Psoas muscle (tissue), 8 donors: ENCODE data around the gene PTPN2. TPM values are rescaled to one million over a fixed set of nuclear protein-coding genes. Genes with fewer than 3 reads are reported as not detected.

Source experiments
- ATAC-seq, 4 donors: fragments of 200-7000 bp; cut with Tn5 transposase; one replicate each; pipeline ENCODE4 v1.9.1; 2020; ENCODE audit warnings: moderate library complexity in 3 of 4, mild to moderate bottlenecking in 2 of 4
- DNase-seq, 2 donors: peaks; one replicate each; pipeline ENCODE4 v3.0.0-alpha.2; 2020
- H3K27ac ChIP-seq: fragments of 200-600 bp; one replicate; pipeline ENCODE4 v1.8.0; 2022
- H3K27me3 ChIP-seq, 3 donors: fragments of 200-600 bp in 1 of 3; one replicate each; pipeline versions ENCODE4 v1.6.1 to v1.8.0; 2013 to 2022; ENCODE audit warnings: low read length in 2 of 3, mild to moderate bottlenecking in 2 of 3, moderate library complexity in 1 of 3; ENCODE audit not compliant: insufficient read depth in 3 of 3
- H3K36me3 ChIP-seq, 2 donors: fragments of 200-600 bp in 1 of 2; one replicate each; pipeline versions ENCODE4 v1.6.1 to v1.8.0; 2013 to 2022; ENCODE audit warnings: low read depth in 1 of 2, mild to moderate bottlenecking in 1 of 2, moderate library complexity in 1 of 2; ENCODE audit not compliant: insufficient read depth in 1 of 2
- H3K4me1 ChIP-seq: fragments of 200-600 bp; one replicate; pipeline ENCODE4 v1.8.0; 2022
- H3K4me3 ChIP-seq: fragments of 200-600 bp; one replicate; pipeline ENCODE4 v1.8.0; 2022; ENCODE audit warnings: mild to moderate bottlenecking
- H3K9me3 ChIP-seq: fragments of 200-600 bp; one replicate; pipeline ENCODE4 v1.8.0; 2022
- CTCF ChIP-seq: fragments of 200-600 bp; IDR thresholded peaks from one replicate; pipeline ENCODE4 v1.8.0; 2022; ENCODE audit warnings: antibody characterized with exemption
- WGBS, 3 donors: extraction: QIAGEN DNeasy Blood & Tissue Kit; methylation state at CpG; one replicate each; pipeline versions ENCODE4 v1.1.6 to v1.1.7; 2013; 5-methylcytosine and 5-hydroxymethylcytosine counted together
- intact Hi-C, 2 donors: fragments of 100-400 bp; cut with DNase I; formaldehyde crosslinking; loops; one replicate each; pipeline versions ENCODE4 v1.11.0 to v1.14.2; 2022
- polyA plus RNA-seq, 3 donors: library from polyadenylated mRNA; stranded (reverse); fragments of 200-250 nt; gene quantifications; one replicate each; pipeline ENCODE4 v1.2.3, GENCODE V29; 2013
- total RNA-seq, 4 donors: library from RNA; stranded (reverse); fragmentation: NEBNext Ultra II Directional in 2 of 4; extraction: Animal tissue kit (Norgen Biotek cat#: 25700) in 2 of 4; gene quantifications; one replicate each; pipeline versions ENCODE4 v1.2.1 to v1.2.4, GENCODE V29; 2021 to 2023
- donor health status: healthy with polysubstance abuse.
- donor health status: DM: no; HTN: no; CAD: no; lungs with moderate emphysema.
- donor health status: Bipolar disorder and iron deficiency.
- donor health status: healthy.
- donor health status: DM: yes; HTN: yes; CAD: no.
- donor health status: DM: no; HTN: no; CAD: no.
- donor health status: DM: no; HTN: no; CAD: no.
- donor health status: DM: yes; HTN: yes; CAD: no.

Gene PTPN2
- total and polyA plus RNA-seq, 7 donors: 8.4 to 27.0 (median 14.0) TPM

- TF ChIP-seq CTCF: no peak
- WGBS, 3 donors: 79 to 82% (median 81%) methylated on average over 2 of the region's 2 CpGs
- Histone ChIP-seq H3K9me3 (no peaks in the 10 kb centered on the region), H3K27me3 (peaks cover 0 to 30% (median 1%) of the 10 kb centered on the region in 3 donors), H3K36me3 (no peaks in the 10 kb centered on the region), H3K4me1 (no peaks in the 10 kb centered on the region), H3K4me3 (no peak overlapping the region), H3K27ac (no peak overlapping the region)
- intact Hi-C loops: loop anchor here in 1 of 2 donors (5.0 to 10.0 kb wide), 2 partner anchors 42 to 151 kb away; no protein-coding TSS in a partner anchor
- DNase-seq: no peak
- ATAC-seq: no peak
These were observed 11.6 kb upstream of the PTPN2 start for GRCh38 chr18:12895626-12896025.

DNA sequence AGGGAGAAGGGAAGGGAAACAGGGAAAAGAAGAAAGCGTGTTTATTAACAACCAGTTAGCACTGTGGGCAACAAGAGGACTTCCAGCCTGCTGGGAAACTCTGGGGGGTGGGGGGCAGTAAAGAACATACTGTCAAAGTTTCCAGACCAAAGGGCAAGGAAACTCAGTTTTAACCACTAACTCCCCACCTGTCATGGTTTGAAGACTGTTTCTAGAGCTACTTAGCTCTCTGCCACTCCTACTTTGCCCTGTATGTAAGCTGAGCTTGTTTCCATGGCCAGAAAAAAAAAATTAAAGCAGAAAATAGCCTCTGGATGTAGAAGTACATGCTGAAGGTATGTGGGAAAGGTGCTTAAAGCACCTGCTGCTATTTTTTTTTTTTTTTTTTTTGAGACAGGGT lies 11.0 kb upstream of the PTPN2 start:
- no peak for DNase-seq
- no peaks in the 10 kb centered on the region for H3K9me3 ChIP-seq
- ATAC-seq: no peak
- TF ChIP-seq CTCF: no peak
- WGBS, 3 donors: 80 to 90% (median 83%) methylated on average over 1 of the region's 1 CpG
- H3K27ac ChIP-seq: no peak overlapping the region
- no peaks in the 10 kb centered on the region for H3K4me1 ChIP-seq
- peaks cover 0 to 30% (median 1%) of the 10 kb centered on the region in 3 donors for H3K27me3 ChIP-seq
- intact Hi-C loops: loop anchor here in 1 of 2 donors (5.0 to 10.0 kb wide), 2 partner anchors 42 to 150 kb away; no protein-coding TSS in a partner anchor
- no peak overlapping the region for H3K4me3 ChIP-seq
- no peaks in the 10 kb centered on the region for H3K36me3 ChIP-seq

DNA sequence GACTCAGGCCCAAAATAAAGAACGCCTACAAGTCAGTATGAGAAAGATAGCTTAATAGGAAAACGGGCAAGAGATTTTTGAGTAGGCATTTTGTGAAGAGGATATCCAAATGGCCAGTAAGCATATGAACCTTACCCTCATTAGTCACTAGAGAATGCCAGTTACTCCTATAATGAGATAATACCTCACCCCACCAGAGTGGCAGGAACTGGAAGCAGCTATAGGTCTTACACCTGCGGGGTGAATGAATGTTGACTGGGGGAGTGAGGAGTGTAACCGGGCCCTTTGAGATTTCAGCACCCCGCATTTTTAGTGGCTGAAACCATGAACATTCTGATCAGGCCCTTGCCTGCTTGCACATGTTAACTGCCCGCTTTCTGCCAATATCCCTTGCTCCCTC lies 7.5 kb upstream of the PTPN2 start:
- H3K4me3 ChIP-seq: no peak overlapping the region
- DNase-seq (no peak), ATAC-seq (no peak)
- no peak for TF ChIP-seq CTCF
- intact Hi-C loops: loop anchor here in 1 of 2 donors (10.0 kb wide), 1 partner anchor 147 kb away; no protein-coding TSS in a partner anchor
- no peaks in the 10 kb centered on the region for H3K9me3 ChIP-seq
- no peaks in the 10 kb centered on the region for H3K4me1 ChIP-seq
- WGBS, 3 donors: 82 to 92% (median 87%) methylated on average over 6 of the region's 6 CpGs
- H3K36me3 ChIP-seq: no peaks in the 10 kb centered on the region
- H3K27me3 ChIP-seq: peaks cover 0 to 21% (median 1%) of the 10 kb centered on the region in 3 donors
- H3K27ac ChIP-seq: no peak overlapping the region

GRCh38 chr18:12890964-12891363 lies 6.9 kb upstream of the PTPN2 start:
- no peaks in the 10 kb centered on the region for H3K9me3 ChIP-seq
- no peak overlapping the region for H3K27ac ChIP-seq
- no peak overlapping the region for H3K4me3 ChIP-seq
- H3K36me3 ChIP-seq: no peaks in the 10 kb centered on the region
- DNase-seq (no peak), ATAC-seq (no peak)
- TF ChIP-seq CTCF: no peak
- WGBS, 3 donors: 59 to 77% (median 67%) methylated on average over 3 of the region's 3 CpGs
- no peaks in the 10 kb centered on the region for H3K4me1 ChIP-seq
- intact Hi-C loops: loop anchor here in 1 of 2 donors (10.0 kb wide), 1 partner anchor 146 kb away; no protein-coding TSS in a partner anchor
- peaks cover 0 to 18% (median 1%) of the 10 kb centered on the region in 3 donors for H3K27me3 ChIP-seq
